GM19025 (cell line): Measurements from ENCODE around the gene DIAPH3.
A peak's percentile ranks its signal among the peaks of the same experiment; 100 is the strongest.

Source experiments
- ATAC-seq: cut with Tn5 transposase; IDR thresholded peaks from one replicate; pipeline ENCODE4 v1.9.1; 2021; ENCODE audit warnings: mild to moderate bottlenecking, low read depth, moderate library complexity; ENCODE audit not compliant: unreplicated experiment

DIAPH3 gene

GRCh38 chr13:59691501-59692066 is 472.1 kb downstream of the DIAPH3 start:
- ATAC-seq: no peak

- ATAC-seq: no peak
Observed at GRCh38 chr13:59690857-59691500, 472.7 kb downstream of the DIAPH3 start.

DNA sequence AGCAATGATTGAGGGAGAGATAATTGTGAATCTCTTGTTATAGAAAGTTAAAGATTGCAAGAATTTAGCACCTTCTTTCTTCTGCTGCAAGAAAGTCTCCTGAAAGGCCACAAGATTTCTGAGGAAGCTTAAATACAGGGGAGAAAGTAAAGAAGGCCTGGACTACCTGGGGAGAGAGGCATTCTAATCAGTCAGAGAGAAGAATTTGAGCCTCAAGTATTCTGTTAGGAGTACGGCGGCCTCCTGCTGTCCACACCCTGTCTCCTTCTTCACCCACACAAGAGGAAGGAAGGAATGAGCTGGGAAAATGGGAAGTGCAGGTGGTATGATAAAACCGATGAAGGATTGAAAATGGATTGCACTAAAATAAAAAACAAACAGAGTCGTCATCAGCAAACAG is 474.7 kb downstream of the DIAPH3 start:
- no peak for ATAC-seq

DNA sequence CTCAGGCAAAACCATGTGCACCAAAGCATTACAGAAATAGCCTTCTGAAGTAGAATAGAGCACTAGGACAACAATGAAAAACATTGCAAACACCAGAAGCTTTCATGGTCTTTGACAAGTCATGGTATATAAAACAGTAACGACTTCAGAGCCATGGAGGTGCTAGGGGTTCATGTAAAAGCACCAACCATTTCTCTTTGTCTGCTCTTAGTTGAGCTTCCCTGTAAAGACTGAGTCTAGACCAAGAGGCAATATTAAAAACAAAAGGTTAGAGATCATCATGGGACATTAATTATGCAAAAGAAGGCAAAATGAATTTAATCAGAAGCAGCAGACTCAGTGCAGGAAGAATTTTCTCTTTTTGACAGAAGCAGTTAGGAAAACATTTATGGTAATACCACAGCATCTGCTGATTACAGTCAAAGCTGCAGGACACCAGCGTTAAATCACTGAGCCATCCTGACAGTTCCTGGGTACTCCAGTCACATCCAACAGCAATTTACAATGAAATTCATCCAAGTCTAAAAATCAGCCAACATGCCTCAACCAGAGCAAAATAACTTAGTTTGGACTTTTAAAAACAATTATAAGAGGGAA is 476.8 kb downstream of the DIAPH3 start:
- no peak for ATAC-seq

DNA sequence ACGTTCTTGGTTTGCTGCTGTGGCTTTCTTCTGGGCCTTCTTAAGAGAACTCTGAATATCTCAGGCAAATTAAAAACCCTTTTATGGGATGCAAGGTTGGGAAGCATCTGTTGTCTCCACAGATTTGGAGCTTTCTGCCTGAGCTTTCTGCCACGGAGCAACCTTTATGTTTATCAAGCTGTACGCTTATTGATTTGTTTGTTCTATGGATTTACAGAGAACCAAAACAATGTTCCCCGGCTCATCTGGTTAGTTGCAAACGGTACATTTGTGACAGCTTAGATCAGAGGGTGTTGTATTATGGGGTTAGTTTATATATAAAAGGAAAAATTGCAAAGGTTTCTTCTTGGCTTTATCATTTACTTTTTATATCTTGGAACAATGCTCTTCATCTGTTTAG is 479.6 kb downstream of the DIAPH3 start:
- no peak for ATAC-seq

GRCh38 chr13:59681636-59682311 is 482.0 kb downstream of the DIAPH3 start:
- ATAC-seq: no peak

- ATAC-seq: no peak
Observed at GRCh38 chr13:59680429-59681024, 483.2 kb downstream of the DIAPH3 start.

- ATAC-seq: no peak
Observed at GRCh38 chr13:59679254-59679653, 484.5 kb downstream of the DIAPH3 start.

- ATAC-seq: peak; percentile 67
Observed at GRCh38 chr13:59677966-59678814, 485.5 kb downstream of the DIAPH3 start.

GRCh38 chr13:59677430-59677829 is 486.3 kb downstream of the DIAPH3 start:
- ATAC-seq: no peak

DNA sequence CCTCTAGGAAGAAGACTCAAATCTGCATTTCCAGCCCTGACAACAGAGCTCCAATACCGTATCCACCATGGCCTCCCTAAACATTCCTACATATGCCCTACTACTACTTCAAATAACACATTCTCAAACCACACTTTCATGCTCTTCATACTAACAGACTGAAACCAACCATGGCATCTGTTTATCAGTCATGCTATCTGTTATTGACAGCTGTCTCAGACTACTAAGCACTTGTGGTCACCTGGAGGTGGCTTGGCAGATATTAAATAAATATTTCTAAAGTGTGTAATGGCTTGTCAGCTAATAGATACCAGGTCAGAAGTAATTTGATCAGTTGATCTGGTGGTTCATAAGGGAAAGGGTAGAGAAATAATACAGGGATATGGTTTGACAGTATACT is 489.1 kb downstream of the DIAPH3 start:
- no peak for ATAC-seq

GRCh38 chr13:59673286-59673685 is 490.4 kb downstream of the DIAPH3 start:
- ATAC-seq: no peak

DNA sequence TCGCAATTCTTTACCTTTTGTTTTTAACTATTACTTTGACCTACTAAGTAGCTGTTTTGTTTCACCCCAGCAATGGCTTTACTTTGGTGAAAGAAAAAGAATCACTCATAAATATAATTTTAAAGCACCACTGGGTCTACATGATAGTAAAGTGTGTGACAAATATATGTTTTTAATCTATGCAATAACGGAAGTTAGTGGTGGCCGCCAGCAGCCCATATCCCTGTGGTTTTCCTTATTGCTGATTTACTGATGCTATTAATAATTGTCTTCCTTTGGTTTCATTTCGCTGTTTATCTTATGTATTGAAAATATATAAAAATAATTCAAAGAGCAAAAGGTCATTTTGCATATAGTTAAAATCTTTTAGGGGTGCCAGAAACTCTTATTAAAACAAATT is 491.3 kb downstream of the DIAPH3 start:
- ATAC-seq: no peak

- no peak for ATAC-seq
Observed at GRCh38 chr13:59671881-59672280, 491.8 kb downstream of the DIAPH3 start.

GRCh38 chr13:59666504-59666903 is 497.2 kb downstream of the DIAPH3 start:
- ATAC-seq: no peak

GRCh38 chr13:59665732-59666131 is 498.0 kb downstream of the DIAPH3 start:
- ATAC-seq: no peak

GRCh38 chr13:59665184-59665583 is 498.5 kb downstream of the DIAPH3 start:
- ATAC-seq: no peak

DNA sequence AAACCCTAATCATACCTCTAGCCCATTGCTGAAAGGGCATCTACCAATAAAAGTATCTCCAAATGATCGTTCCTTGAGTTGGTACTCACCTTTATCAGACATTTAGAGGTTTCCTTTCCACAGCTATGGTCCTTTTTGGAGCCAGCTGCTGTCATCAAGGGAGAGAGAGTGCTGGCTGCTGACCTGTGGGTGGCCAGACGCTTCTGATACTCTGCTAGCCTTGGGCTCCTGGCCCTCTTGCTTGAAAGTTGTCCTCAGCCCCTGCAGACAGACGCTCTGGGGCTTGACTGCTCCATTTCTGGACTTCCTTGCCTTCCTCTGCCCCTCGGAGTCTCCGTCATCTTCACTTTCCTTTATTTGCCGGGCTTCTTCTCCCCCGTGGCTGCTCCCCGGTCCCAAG is 499.1 kb downstream of the DIAPH3 start:
- no peak for ATAC-seq

GRCh38 chr13:59663707-59664106 is 500.0 kb downstream of the DIAPH3 start:
- no peak for ATAC-seq

- no peak for ATAC-seq
Observed at GRCh38 chr13:59660582-59660981, 503.1 kb downstream of the DIAPH3 start.
